C1 segment of cervical spinal cord (tissue), 14 donors: Measurements from ENCODE around the gene PID1.
A peak's percentile ranks its signal among the peaks of the same experiment; 100 is the strongest.

Experiments
- DNase-seq, 14 donors: peaks; one replicate each; lab custom pipeline; 2025; lab: John Stamatoyannopoulos, UW

Gene PID1

GRCh38 chr2:229261076-229261475 lies 10.0 kb downstream of the PID1 start:
- no peak for DNase-seq

GRCh38 chr2:229257985-229258384 lies 13.1 kb downstream of the PID1 start:
- DNase-seq, result no peak

GRCh38 chr2:229256376-229256775 lies 14.7 kb downstream of the PID1 start:
- no peak for DNase-seq

- no peak for DNase-seq
These were observed 16.9 kb downstream of the PID1 start for GRCh38 chr2:229254206-229254605.

- no peak for DNase-seq
These were observed 18.1 kb downstream of the PID1 start for GRCh38 chr2:229252996-229253395.

GRCh38 chr2:229252280-229252679 lies 18.8 kb downstream of the PID1 start:
- no peak for DNase-seq

GRCh38 chr2:229249536-229249935 lies 21.6 kb downstream of the PID1 start:
- DNase-seq, result peak in 1 of 14 donors; percentile 3

GRCh38 chr2:229246334-229246733 lies 24.8 kb downstream of the PID1 start:
- no peak for DNase-seq

GRCh38 chr2:229244975-229245374 lies 26.1 kb downstream of the PID1 start:
- DNase-seq, result no peak

GRCh38 chr2:229243890-229244560 lies 27.1 kb downstream of the PID1 start:
- DNase-seq, result no peak

- no peak for DNase-seq
These were observed 30.0 kb downstream of the PID1 start for GRCh38 chr2:229240984-229241491.

- no peak for DNase-seq
These were observed 32.1 kb downstream of the PID1 start for GRCh38 chr2:229239021-229239420.

GRCh38 chr2:229237270-229237669 lies 33.8 kb downstream of the PID1 start:
- DNase-seq, result no peak

GRCh38 chr2:229235131-229235914 lies 35.8 kb downstream of the PID1 start:
- DNase-seq, result no peak

GRCh38 chr2:229231885-229232284 lies 39.2 kb downstream of the PID1 start:
- DNase-seq, result no peak

- DNase-seq, result no peak
These were observed 39.7 kb downstream of the PID1 start for GRCh38 chr2:229231328-229231868.

GRCh38 chr2:229230911-229231310 lies 40.2 kb downstream of the PID1 start:
- no peak for DNase-seq

- no peak for DNase-seq
These were observed 40.8 kb downstream of the PID1 start for GRCh38 chr2:229230256-229230655.

- DNase-seq, result no peak
These were observed 44.7 kb downstream of the PID1 start for GRCh38 chr2:229226382-229226781.

GRCh38 chr2:229223107-229223506 lies 48.0 kb downstream of the PID1 start:
- DNase-seq, result no peak

- no peak for DNase-seq
These were observed 49.4 kb downstream of the PID1 start for GRCh38 chr2:229221641-229222040.

- peak in 1 of 14 donors; percentile 2 for DNase-seq
These were observed 50.8 kb downstream of the PID1 start for GRCh38 chr2:229220254-229220653.
